ENCODE measurements around the gene NSFL1C.

NSFL1C gene

DNA sequence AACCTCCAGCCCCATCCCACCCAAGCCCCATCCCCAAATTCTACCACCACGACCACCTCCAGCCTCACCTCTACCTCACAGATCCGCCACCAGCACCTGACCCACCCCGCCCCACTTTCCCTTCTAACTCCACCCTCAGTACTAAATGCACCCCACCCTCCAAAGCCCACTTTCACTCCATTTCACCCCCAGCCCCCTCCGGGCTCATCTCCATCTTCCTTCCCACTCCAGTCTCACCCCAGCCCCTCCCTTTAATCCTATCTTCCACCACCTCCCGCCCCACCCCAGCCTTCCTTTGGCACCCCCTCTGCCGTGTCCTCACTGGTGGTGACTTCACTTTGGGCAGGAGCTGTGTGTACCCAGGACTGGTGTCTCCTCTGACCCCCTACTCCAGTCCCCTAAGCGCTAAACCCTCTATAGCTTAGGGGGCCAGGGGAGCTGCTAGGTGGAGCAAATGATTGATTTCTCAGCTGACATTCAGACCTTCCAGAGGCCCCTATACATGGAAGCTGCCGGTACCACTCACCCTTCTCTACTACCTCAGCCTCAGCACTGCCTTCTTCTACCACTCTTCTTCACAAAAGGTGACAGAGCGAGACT lies 2.8 kb upstream of the NSFL1C start:
- peak overlapping the region in 1 of 2 experiments; percentile 36 for H3K27ac ChIP-seq (ENCODE audit: insufficient read depth in 1 of 2, low read depth in 1 of 2, low read length in 2 of 2, poor library complexity in 1 of 2, severe bottlenecking in 2 of 2)

DNA sequence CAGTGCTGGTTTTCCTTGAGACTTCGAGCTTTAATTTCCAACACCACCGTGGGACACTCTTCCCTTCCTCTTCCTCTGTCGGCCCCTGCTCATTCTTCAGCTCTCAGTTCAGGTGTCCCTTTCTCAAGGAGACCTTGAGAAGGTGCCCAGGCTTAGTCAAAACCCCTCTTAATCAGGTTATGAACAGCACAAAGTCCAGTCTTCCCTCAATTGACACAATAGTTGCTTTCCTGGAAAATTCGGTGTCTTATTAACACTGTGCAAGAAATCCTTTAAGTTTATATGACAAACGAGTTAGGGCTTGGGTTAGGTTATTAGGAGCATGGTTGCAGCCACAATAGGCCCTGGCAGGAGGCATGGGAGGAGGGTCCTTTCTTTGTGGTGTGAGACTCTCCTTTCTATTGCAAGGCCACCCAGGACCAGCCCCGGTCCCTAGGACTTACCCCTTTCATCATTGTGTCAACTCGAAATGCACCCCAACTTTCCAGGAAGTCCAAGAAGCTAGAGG lies 1.5 kb upstream of the NSFL1C start:
- WGBS (ENCODE audit: insufficient coverage) = 58% methylated on average over 7 of the region's 7 CpGs
- H3K36me3 ChIP-seq (ENCODE audit: control insufficient read depth in 4 of 4, insufficient read depth in 4 of 4, low read length in 3 of 4) = peaks cover 8 to 25% (median 12%) of the 10 kb centered on the region in 4 experiments
- H3K4me3 ChIP-seq (ENCODE audit: control insufficient read depth in 1 of 7, extremely low read depth in 1 of 7, insufficient read depth in 4 of 7, low read depth in 2 of 7, low read length in 6 of 7) = peak overlapping the region in 3 of 7 experiments; percentile 19 to 90 (median 89)
- H3K9me3 ChIP-seq (ENCODE audit: control extremely low read depth in 1 of 5, control insufficient read depth in 4 of 5, insufficient read depth in 2 of 5, low read depth in 1 of 5, low read length in 4 of 5) = peaks cover 0 to 10% (median 4%) of the 10 kb centered on the region in 5 experiments
- peaks cover 17 to 67% (median 50%) of the 10 kb centered on the region in 4 experiments for H3K4me1 ChIP-seq (ENCODE audit: control extremely low read depth in 1 of 4, control insufficient read depth in 4 of 4, insufficient read depth in 4 of 4, low read length in 3 of 4)
- CTCF ChIA-PET = interaction anchor here (0.8 to 4.0 kb wide), 14 partner anchors 9 to 91 kb away, joined by 3 to 34 read pairs (median 9); no protein-coding TSS in a partner anchor
- no peaks in the 10 kb centered on the region for H3K27me3 ChIP-seq (replicated peaks in 2 of 5; ENCODE audit: control insufficient read depth in 4 of 5, insufficient read depth in 5 of 5, low read length in 4 of 5)
- POLR2A ChIA-PET = interaction anchor here (0.6 to 1.6 kb wide), 6 partner anchors 17 to 103 kb away, joined by 3 to 11 read pairs (median 4); partner anchors contain the start of gene SIRPB2
- H3K27ac ChIP-seq (ENCODE audit: insufficient read depth in 1 of 2, low read depth in 1 of 2, low read length in 2 of 2, poor library complexity in 1 of 2, severe bottlenecking in 2 of 2) = peak overlapping the region; percentile 99 to 100
- DNase-seq = no peak

More for the DNA sequence above, 2.8 kb upstream of the NSFL1C start:
- Histone ChIP-seq H3K9me3 (ENCODE audit: control extremely low read depth in 1 of 5, control insufficient read depth in 4 of 5, insufficient read depth in 2 of 5, low read depth in 1 of 5, low read length in 4 of 5) (peaks cover 0 to 10% (median 4%) of the 10 kb centered on the region in 5 experiments), H3K36me3 (ENCODE audit: control insufficient read depth in 4 of 4, insufficient read depth in 4 of 4, low read length in 3 of 4) (peaks cover 0 to 13% (median 3%) of the 10 kb centered on the region in 4 experiments), H3K27me3 (replicated peaks in 2 of 5; ENCODE audit: control insufficient read depth in 4 of 5, insufficient read depth in 5 of 5, low read length in 4 of 5) (no peaks in the 10 kb centered on the region), H3K4me3 (ENCODE audit: control insufficient read depth in 1 of 7, extremely low read depth in 1 of 7, insufficient read depth in 4 of 7, low read depth in 2 of 7, low read length in 6 of 7) (no peak overlapping the region), H3K4me1 (ENCODE audit: control extremely low read depth in 1 of 4, control insufficient read depth in 4 of 4, insufficient read depth in 4 of 4, low read length in 3 of 4) (peaks cover 17 to 63% (median 45%) of the 10 kb centered on the region in 4 experiments)
- CTCF ChIA-PET = interaction anchor here (0.7 to 4.0 kb wide), 4 partner anchors 18 to 92 kb away, joined by 3 to 26 read pairs (median 8); no protein-coding TSS in a partner anchor
- no peak for DNase-seq
- WGBS (ENCODE audit: insufficient coverage) = 96% methylated on average over 5 of the region's 9 CpGs
- POLR2A ChIA-PET = no interaction called here

DNA sequence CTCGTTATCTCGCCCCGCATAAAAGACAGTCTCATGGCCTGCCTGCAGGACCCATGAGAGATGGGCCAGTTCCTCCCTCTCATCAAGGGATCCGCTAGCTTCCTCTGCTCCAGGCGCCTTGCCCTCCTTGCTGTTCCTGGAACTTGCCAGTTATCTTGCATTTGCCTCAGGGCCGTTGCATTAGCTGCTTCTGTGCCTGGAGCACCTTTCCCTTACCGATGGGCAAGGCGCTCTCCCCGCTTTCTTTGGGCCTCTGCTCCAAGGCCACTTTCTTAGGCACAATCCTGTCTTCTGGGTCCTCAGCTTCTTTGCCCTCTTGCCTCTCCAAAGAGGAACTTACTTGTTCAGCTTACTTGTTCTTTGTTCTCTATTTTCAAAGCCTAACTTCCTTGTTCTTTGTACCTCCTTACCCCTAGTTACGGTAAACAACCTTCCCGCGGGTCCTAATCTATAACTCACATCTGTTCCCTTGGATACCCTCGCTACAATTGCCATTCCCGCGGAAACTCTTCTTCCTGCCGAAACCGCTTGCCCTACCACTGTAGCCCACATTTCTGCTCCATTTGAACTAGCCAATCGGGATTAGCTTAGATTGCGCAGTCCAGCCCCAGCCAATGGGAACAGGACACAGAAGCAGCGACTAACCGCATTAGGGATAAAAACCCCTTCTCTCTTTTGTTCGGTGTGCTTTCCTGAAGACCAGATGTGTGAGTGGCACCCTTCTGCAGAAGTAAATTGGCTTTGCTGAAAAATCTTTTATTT lies 887 bp upstream of the NSFL1C start:
- WGBS (ENCODE audit: insufficient coverage) = 0% methylated on average over 22 of the region's 22 CpGs
- peaks cover 0 to 10% (median 4%) of the 10 kb centered on the region in 5 experiments for H3K9me3 ChIP-seq (ENCODE audit: control extremely low read depth in 1 of 5, control insufficient read depth in 4 of 5, insufficient read depth in 2 of 5, low read depth in 1 of 5, low read length in 4 of 5)
- H3K27me3 ChIP-seq (replicated peaks in 2 of 5; ENCODE audit: control insufficient read depth in 4 of 5, insufficient read depth in 5 of 5, low read length in 4 of 5) = no peaks in the 10 kb centered on the region
- CTCF ChIA-PET = interaction anchor here (0.7 to 4.0 kb wide), 16 partner anchors 9 to 90 kb away, joined by 3 to 34 read pairs (median 7); no protein-coding TSS in a partner anchor
- H3K4me1 ChIP-seq (ENCODE audit: control extremely low read depth in 1 of 4, control insufficient read depth in 4 of 4, insufficient read depth in 4 of 4, low read length in 3 of 4) = peaks cover 14 to 63% (median 43%) of the 10 kb centered on the region in 4 experiments
- DNase-seq = peak; percentile 99 to 100 (median 100)
- peaks cover 8 to 30% (median 16%) of the 10 kb centered on the region in 4 experiments for H3K36me3 ChIP-seq (ENCODE audit: control insufficient read depth in 4 of 4, insufficient read depth in 4 of 4, low read length in 3 of 4)
- POLR2A ChIA-PET = interaction anchor here (0.6 to 1.6 kb wide), 10 partner anchors 17 to 268 kb away, joined by 3 to 11 read pairs (median 4); partner anchors contain the start of gene SIRPB2
- peak overlapping the region; percentile 42 to 91 (median 89) for H3K4me3 ChIP-seq (ENCODE audit: control insufficient read depth in 1 of 7, extremely low read depth in 1 of 7, insufficient read depth in 4 of 7, low read depth in 2 of 7, low read length in 6 of 7)
- peak overlapping the region; percentile 99 to 100 for H3K27ac ChIP-seq (ENCODE audit: insufficient read depth in 1 of 2, low read depth in 1 of 2, low read length in 2 of 2, poor library complexity in 1 of 2, severe bottlenecking in 2 of 2)

DNA sequence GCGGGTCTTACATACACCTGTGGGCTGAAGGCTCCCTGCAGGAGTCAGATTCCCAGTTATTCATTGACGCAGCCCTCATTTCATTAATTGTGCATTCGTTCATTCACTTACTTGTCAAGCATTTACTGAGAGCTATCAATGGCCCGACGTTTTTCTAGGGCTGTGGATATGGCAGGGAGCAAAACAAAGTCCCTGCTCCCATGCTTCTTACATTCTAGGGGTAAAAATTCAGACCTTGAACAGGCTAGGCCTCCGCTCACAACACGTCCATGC lies 369 bp upstream of the NSFL1C start:
- ChIA-PET POLR2A (interaction anchor here (0.7 to 1.6 kb wide), 7 partner anchors 24 to 268 kb away, joined by 3 to 11 read pairs (median 4); partner anchors contain the start of gene SIRPB2), CTCF (interaction anchor here (0.7 to 4.0 kb wide), 16 partner anchors 10 to 90 kb away, joined by 3 to 34 read pairs (median 7); no protein-coding TSS in a partner anchor)
- Histone ChIP-seq H3K9me3 (ENCODE audit: control extremely low read depth in 1 of 5, control insufficient read depth in 4 of 5, insufficient read depth in 2 of 5, low read depth in 1 of 5, low read length in 4 of 5) (peaks cover 0 to 10% (median 4%) of the 10 kb centered on the region in 5 experiments), H3K4me1 (ENCODE audit: control extremely low read depth in 1 of 4, control insufficient read depth in 4 of 4, insufficient read depth in 4 of 4, low read length in 3 of 4) (peaks cover 13 to 58% (median 40%) of the 10 kb centered on the region in 4 experiments), H3K27ac (ENCODE audit: insufficient read depth in 1 of 2, low read depth in 1 of 2, low read length in 2 of 2, poor library complexity in 1 of 2, severe bottlenecking in 2 of 2) (peak overlapping the region; percentile 99 to 100), H3K4me3 (ENCODE audit: control insufficient read depth in 1 of 7, extremely low read depth in 1 of 7, insufficient read depth in 4 of 7, low read depth in 2 of 7, low read length in 6 of 7) (peak overlapping the region; percentile 42 to 91 (median 89)), H3K36me3 (ENCODE audit: control insufficient read depth in 4 of 4, insufficient read depth in 4 of 4, low read length in 3 of 4) (peaks cover 8 to 33% (median 19%) of the 10 kb centered on the region in 4 experiments), H3K27me3 (replicated peaks in 2 of 5; ENCODE audit: control insufficient read depth in 4 of 5, insufficient read depth in 5 of 5, low read length in 4 of 5) (no peaks in the 10 kb centered on the region)
- DNase-seq = no peak
- WGBS (ENCODE audit: insufficient coverage) = 0% methylated on average over 7 of the region's 7 CpGs

DNA sequence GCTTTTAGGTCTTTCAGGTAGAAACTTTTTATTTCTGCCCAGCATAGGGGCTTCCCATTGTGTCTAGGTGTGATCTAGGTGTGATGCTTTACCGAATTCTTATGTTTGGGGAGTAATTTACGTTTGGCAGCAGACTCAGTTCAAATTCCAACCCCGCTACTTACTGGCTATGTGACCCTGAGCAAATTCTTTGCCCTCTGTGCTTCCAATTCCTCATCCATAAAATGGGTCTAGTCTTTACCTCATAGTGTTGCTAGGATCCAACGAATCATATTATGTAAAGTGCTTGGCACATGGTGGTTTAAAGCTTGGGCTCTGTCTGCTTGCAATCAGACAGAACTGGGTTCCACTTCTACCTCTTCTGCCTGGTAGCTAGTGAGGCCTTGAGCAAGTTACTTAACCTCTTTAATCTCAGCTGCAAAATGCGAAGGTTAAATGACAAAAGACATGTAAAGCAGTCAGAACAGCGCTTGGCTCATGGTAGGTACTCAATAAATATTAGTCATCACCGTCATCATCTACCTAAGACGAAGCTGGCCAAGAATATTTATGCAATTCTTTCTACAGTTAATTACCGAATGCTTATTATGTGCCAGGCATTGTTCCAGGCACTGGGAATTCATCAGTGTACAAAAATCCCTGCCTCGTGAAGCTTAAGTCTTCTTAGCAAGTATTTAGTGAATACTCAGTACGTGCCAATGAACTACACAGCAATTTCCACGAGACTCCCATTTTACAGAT lies 1.0 kb downstream of the NSFL1C start:
- no peak for DNase-seq
- no peaks in the 10 kb centered on the region for H3K27me3 ChIP-seq (replicated peaks in 2 of 5; ENCODE audit: control insufficient read depth in 4 of 5, insufficient read depth in 5 of 5, low read length in 4 of 5)
- WGBS (ENCODE audit: insufficient coverage) = 51% methylated on average over 10 of the region's 12 CpGs
- peaks cover 13 to 54% (median 39%) of the 10 kb centered on the region in 4 experiments for H3K4me1 ChIP-seq (ENCODE audit: control extremely low read depth in 1 of 4, control insufficient read depth in 4 of 4, insufficient read depth in 4 of 4, low read length in 3 of 4)
- H3K36me3 ChIP-seq (ENCODE audit: control insufficient read depth in 4 of 4, insufficient read depth in 4 of 4, low read length in 3 of 4) = peaks cover 13 to 42% (median 31%) of the 10 kb centered on the region in 4 experiments
- H3K4me3 ChIP-seq (ENCODE audit: control insufficient read depth in 1 of 7, extremely low read depth in 1 of 7, insufficient read depth in 4 of 7, low read depth in 2 of 7, low read length in 6 of 7) = peak overlapping the region; percentile 84 to 91 (median 89)
- POLR2A ChIA-PET = interaction anchor here (0.6 kb wide), 1 partner anchor 38 kb away, joined by 3 read pairs; no protein-coding TSS in a partner anchor
- H3K27ac ChIP-seq (ENCODE audit: insufficient read depth in 1 of 2, low read depth in 1 of 2, low read length in 2 of 2, poor library complexity in 1 of 2, severe bottlenecking in 2 of 2) = peak overlapping the region; percentile 99 to 100
- peaks cover 0 to 10% (median 4%) of the 10 kb centered on the region in 5 experiments for H3K9me3 ChIP-seq (ENCODE audit: control extremely low read depth in 1 of 5, control insufficient read depth in 4 of 5, insufficient read depth in 2 of 5, low read depth in 1 of 5, low read length in 4 of 5)
- CTCF ChIA-PET = interaction anchor here (0.7 to 4.0 kb wide), 9 partner anchors 14 to 43 kb away, joined by 3 to 34 read pairs (median 5); partner anchors contain the start of gene SIRPB2

DNA sequence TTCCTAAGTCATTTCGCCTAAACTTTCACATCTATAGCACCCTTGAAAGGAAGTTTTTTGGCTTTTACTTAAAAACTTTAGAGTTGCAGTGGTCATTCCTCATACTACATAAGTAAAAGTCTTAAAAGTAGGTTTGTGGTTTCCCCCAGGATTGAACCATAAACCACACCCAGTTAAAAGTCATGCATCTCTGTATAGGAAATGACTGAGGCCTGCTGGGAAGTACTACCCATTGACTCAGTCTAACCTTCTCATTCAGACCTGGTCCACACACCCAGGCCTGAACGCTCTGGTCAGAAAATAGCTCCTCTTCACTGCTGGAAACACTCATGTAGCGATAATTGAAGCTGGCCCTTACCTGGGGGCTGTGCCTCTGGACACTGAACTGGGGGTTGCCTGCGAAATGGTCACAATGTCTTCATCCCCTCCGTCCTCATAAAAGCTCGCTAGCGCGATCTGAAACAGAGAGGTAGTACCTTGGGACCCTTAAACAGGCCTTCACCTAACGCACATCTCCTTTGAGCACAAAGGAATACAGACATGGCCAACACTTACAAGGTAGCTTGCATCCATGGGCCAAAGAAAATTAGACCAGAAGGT lies 2.6 kb downstream of the NSFL1C start:
- peak in 1 of 3 donors; percentile 18 for DNase-seq
- Histone ChIP-seq H3K4me1 (ENCODE audit: control extremely low read depth in 1 of 4, control insufficient read depth in 4 of 4, insufficient read depth in 4 of 4, low read length in 3 of 4) (peaks cover 13 to 49% (median 37%) of the 10 kb centered on the region in 4 experiments), H3K36me3 (ENCODE audit: control insufficient read depth in 4 of 4, insufficient read depth in 4 of 4, low read length in 3 of 4) (peaks cover 23 to 58% (median 46%) of the 10 kb centered on the region in 4 experiments), H3K4me3 (ENCODE audit: control insufficient read depth in 1 of 7, extremely low read depth in 1 of 7, insufficient read depth in 4 of 7, low read depth in 2 of 7, low read length in 6 of 7) (peak overlapping the region in 2 of 7 experiments; percentile 15 to 17), H3K27me3 (replicated peaks in 2 of 5; ENCODE audit: control insufficient read depth in 4 of 5, insufficient read depth in 5 of 5, low read length in 4 of 5) (no peaks in the 10 kb centered on the region), H3K9me3 (ENCODE audit: control extremely low read depth in 1 of 5, control insufficient read depth in 4 of 5, insufficient read depth in 2 of 5, low read depth in 1 of 5, low read length in 4 of 5) (peaks cover 0 to 9% (median 4%) of the 10 kb centered on the region in 5 experiments), H3K27ac (ENCODE audit: insufficient read depth in 1 of 2, low read depth in 1 of 2, low read length in 2 of 2, poor library complexity in 1 of 2, severe bottlenecking in 2 of 2) (peak overlapping the region in 1 of 2 experiments; percentile 18)
- 98% methylated on average over 8 of the region's 9 CpGs for WGBS (ENCODE audit: insufficient coverage)
- CTCF ChIA-PET = interaction anchor here (0.7 to 1.5 kb wide), 3 partner anchors 26 to 43 kb away, joined by 3 read pairs; no protein-coding TSS in a partner anchor
- POLR2A ChIA-PET = no interaction called here
